HG03196 (cell line): ENCODE results near the gene HIBCH.
"Not testable (repeated sequence)": the region's sequence is repeated elsewhere in the genome, so short reads cannot be mapped to it uniquely, and the experiment has no call there.

Experiments used
- ATAC-seq: cut with Tn5 transposase; IDR thresholded peaks from one replicate; pipeline ENCODE4 v1.9.1; 2021; ENCODE audit not compliant: unreplicated experiment

The HIBCH gene

DNA sequence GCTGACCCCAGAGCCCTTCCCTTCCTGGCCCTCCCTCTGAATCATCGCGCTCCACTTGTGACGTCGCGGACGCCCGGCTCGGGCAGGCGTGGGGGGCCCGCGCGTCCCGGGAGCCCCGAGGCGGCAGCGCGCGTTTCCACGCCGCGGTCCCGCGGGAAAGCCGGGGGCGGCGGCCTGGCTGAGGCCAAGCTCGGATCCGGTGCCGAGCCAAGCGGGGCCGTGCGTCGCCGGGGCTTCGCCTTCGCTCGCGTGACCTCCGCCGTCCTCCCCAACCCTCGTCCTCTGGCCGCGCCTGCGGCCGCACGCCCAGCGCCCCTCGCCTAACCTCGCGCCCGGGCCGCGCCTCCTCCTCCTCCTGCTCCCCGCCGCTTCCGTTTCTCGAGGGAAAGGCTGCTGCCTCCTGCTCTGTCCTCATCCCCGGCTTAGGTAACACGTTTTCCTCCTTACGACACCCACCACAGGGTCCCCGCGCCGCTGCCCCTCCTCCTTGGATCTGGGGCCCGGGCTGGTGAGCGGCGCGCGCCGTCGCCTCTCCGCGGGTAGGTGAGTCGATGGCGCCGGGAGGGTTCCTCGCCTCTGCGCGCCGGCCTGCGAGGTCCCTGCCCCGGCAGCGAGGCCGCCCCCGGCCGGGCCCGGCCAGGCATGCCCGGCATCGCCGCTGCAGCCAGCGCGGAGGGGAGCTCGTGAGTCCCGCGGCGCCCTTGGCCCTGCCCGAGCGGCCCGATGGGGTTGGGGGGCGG is 24.1 kb upstream of the HIBCH start, which contains the start of gene INPP1:
TSS of gene INPP1 (plus strand) at position 54 of the 740 bp plus-strand sequence. CDS start 16,514 bp downstream, outside the sequence.
- ATAC-seq: peak; percentile 58

DNA sequence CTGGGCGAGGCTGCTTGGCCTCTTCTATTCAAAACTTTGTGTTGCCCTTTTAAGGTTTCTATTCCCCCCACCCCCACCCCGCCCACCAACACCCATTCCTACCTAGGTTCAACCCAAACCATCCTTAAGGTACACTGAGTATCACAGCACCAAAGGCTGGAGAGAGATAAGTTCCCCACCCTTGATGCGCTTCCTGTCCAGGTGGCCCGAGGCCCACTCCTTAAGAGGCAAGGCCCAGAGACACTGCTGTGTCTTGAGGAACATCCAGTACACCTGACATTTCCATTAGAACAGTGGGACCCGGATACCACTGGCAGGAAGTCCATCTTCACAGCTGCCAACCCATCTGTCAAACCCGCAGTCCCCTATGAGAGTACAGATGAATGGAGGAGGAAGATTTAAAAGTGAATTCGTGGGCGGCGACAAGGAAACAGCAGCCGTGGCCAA is 23.5 kb upstream of the HIBCH start:
- ATAC-seq: no peak

DNA sequence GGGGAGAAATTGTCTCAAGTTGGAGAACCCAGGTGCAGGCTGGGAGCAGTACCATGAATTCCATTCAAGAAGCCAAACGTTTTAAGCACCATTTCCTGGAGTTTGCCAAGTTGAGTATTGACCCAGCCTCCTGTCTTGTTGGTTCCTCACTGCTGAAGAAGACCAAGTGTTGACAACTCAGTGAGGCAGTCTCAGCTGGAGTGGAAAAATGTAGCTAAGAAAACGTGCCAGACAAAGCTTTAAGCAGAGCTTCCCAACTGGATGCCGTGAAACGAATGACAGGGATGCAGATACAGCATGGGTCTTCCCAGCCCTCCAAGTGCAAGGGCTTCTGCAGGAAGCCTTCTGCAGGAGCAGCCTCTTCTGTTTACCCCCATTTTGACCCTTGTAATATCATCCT is 23.0 kb upstream of the HIBCH start:
- no peak for ATAC-seq

DNA sequence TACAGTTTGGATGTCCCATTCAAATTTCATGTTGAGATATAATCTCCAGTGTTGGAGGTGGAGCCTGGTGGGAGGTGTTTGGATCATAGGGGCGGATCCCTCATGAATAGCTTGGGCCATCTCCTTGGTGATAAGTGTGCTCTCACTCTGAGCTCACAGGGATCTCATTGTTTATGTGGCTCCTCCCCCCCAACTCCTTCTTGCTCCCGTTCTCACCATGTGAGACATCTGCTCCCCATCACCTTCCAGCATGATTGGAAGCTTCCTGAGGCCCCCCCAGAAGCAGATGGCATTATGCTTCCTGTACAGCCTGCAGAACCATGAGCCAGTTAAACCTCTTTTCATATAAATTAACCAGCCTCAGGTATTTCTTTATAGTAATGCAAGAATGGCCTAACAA is 20.7 kb upstream of the HIBCH start:
- ATAC-seq: no peak

DNA sequence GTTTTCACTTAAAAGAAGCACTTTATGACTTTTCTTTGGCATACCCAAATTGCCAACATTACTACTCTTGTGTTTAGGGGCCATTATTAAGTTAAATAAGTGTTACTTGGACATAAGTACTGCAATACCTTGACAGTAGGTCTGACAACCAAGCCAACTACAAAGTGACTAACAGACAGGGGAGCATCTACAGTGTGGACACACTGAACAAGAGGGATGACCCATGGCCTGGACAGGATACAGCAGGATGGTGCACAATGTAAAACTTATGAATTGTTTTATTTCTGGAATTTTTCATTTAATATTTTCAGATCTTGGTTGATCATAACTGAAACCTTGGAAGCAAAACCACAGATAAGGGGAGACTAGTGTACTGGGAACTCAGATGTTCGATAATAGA is 19.8 kb upstream of the HIBCH start:
- ATAC-seq: no peak

DNA sequence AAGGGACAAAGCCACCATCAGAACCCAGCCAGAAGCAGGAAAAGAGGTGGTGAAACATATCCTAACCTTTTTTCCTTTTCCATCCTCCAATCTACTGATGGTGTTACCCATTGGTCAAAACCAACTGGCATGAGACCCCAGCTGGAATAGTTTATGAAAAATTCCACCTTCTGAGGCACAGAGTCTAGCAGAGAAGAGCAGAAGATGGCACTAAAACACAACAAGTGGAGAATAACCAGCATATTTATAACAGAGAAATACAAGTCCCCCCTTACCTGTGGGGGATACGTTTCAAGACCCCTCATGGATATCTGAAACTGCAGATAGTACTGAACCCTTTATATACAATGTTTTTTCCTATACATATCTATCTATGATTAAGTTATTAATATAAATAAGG is 18.8 kb upstream of the HIBCH start:
- no peak for ATAC-seq

DNA sequence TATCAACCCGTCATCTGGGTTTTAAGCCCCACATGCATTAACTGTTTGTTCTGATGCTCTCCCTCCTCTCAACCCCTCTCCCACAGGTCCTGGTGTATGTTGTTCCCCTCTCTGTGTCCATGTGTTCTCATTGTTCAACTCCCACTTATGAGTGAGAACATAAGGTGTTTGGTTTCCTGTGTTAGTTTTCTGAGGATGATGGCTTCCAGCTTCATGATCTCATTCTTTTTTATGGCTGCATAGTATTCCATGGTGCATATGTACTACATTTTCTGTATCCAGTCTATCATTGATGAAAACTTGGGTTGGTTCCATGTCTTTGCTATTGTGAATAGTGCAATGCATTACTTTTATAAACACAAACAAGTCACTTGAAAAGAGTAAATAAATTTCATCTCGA is 16.8 kb upstream of the HIBCH start:
- no peak for ATAC-seq

DNA sequence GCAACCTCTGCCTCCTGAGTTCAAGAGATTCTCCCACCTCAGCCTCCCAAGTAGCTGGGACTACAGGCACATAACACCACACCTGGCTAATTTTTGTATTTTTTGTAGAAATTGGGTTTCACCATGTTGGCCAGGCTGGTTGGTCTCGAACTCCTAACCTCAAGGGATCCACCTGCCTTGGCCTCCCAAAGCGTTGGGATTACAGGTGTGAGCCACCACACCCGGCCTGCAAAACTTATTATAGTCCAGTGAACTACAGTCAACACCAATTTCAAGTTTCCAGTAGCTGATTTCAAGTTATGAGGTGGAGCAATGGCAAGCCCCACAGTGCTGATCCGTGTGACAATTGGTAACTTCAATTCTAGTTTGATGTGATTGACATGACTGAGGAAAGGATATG is 16.0 kb upstream of the HIBCH start:
- not testable (repeated sequence) for ATAC-seq

DNA sequence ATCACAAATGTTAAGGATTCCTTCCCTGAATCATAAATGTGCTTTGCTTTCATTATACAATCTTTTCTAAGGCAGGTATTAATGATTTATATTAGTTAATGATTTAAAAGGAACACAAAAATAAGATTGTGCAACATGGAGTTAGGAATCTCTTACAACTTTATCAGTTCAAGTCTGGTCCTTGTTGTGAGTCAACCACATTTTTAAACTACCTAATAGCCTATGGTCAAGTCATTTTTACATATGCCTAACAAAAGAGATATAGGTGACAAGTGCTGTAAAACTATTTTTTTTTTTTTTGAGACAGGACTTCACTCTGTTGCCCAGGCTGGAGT is 15.6 kb upstream of the HIBCH start:
- no peak for ATAC-seq

DNA sequence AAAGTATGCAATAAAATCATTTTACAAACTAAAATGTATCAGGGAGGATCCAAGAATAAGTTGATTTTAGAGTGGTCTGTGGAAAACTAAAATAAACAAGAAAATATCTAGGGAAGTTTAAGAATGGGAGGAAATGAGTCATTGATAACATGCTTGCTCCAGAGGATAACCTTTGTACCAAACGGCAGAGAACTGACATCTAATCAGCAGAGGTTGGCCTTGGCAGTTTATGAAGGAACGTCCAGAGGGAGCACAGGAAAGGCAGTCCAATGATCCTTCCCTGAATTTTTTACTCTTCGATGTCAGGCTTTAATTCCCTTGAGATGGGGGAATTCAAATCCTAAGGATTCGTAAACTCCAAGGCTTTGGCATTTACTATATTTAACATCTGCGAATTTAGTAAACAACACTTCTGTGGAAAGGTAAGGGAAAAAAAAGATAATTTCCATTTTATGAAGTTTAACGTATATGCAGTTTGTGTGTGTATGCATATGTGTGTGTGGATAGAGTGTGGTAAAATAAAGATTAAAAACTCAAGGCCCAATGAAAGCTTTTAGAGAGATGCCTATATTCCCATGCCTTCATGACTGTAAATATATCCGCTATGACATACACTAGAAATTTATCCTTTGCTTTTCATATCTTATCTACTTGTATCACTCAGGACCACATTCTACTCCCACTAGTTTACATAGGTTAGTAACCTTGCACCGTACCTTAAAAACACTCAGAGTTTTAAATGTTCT is 15.0 kb upstream of the HIBCH start:
- no peak for ATAC-seq

DNA sequence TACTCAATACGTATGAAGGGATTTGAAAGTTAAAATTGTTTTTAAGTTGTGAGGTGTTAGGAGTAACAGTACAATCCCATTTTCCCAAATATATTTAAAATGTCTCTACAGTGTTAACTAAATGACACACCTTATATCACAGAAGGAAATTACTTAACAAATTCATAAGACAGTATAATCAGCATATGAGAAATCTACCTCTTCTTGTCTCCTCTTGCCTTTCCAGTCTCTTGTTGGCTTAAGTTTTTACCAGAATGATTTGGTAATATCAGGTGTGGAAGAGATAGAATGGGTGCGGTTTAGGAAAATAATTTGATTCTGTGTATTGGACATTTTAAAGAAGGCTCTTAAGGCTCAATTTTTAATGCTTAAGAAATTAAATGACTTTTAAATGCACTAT is 14.3 kb upstream of the HIBCH start:
- ATAC-seq: no peak

DNA sequence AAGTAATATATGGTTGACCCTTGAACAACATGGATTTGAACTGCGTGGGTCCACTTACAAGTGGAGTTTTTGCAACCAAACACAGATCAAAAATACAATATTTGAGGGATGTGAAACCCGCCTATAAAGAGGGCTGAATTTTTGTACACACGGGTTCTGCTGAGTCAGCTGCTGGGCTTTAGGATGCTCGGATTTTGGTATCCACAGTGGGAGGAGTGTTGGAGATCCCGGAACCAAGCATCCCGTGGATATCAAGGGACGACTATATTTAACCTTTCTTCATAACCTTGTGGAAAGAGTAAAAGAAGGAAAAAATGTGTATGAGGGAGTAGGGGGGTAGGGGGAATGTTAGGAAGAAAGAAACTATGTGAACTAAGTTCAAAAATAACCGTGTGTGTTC is 13.8 kb upstream of the HIBCH start:
- ATAC-seq: no peak

DNA sequence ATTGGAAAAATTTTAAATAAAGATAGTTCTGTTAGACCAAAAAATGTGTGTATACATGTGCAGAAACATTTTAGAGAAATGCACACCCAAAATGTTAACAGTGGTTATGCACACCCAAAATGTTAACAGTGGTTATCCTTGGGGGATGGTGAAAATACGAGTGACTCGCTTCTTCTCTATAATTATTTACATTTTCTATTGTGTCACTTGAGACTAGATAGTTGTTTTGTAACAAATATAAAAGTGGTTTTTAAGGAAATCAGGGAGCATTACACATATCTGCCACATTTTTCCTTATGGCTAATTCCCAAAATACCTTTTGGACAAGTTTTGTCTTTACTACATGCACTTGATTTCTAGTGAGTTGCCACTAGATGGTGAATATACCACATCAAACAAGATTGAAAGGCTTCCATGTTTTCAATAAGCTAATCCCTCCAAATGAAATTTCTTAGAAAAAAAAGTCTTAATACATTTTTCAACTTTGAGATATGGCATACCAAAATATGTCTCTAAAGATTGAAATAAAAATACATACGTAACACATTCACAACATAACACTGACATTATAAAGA is 9.0 kb upstream of the HIBCH start:
- no peak for ATAC-seq

DNA sequence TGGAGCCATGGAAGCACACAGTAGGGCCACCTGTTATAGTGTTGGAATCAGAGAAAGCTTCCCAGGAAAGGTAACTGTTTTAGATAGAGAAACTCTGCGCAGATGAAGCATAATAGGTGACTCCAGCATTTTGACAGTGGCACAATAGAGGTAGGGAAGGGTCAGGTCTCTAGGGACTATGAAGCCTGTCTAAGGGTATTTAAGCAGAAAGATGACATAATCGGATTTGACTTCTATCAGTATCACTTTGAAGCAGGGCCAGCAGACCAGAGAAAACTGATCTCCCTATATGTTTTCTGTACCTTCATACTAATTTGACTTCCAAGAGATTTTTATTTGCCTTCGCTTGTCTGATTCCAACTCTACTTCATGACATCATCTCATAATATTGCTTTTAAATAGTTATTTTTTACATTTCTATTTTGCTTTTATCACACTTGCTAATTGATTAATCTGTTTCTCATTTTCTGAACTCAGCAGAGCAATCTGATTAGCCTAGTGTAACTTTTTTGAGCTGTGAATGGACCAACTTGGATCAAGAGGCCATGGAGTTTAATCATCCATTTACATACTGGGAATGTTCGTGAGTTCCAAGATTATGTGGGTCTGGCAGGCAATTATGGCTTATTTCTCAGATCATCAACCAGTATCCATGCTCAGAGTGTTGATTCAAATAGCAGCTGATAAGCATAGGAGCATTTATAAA is 8.4 kb upstream of the HIBCH start:
- ATAC-seq: no peak

DNA sequence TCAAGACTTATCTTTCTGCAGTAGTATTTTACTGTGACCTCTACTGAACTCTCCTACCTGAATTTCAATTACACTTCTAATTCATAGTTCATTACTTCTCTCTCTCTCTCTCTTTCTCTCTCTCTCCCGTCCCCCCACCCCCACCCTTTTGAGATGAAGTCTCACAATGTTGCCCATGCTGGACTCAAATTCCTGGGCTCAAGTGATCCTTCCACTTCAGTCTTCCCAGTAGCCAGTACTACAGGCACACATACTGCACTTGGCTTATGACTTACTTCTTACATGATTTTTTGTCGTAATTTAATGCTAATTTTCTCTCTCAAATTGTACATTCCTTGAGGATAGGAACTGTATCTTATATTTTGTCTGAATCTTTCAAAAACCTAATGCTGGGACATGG is 6.0 kb upstream of the HIBCH start:
- no peak for ATAC-seq

DNA sequence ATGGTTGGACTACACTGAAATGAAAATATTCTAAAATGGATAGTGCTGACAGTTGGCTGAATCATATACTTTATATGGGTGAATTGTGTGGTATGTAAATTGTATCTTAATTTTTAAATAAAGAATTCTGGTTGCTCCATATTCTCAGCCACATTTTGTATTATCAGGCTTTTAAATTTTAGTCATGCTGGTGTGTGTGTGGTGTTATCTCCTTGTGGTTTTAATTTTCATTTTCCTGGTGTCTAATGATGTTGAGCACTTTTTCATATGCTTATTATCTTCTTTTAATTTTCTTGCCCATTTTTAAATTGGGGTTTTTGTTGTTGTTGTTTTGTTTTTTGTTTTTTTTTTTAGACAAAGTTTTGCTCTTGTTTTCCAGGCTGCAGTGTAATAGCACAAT is 3.8 kb upstream of the HIBCH start:
- ATAC-seq: no peak

DNA sequence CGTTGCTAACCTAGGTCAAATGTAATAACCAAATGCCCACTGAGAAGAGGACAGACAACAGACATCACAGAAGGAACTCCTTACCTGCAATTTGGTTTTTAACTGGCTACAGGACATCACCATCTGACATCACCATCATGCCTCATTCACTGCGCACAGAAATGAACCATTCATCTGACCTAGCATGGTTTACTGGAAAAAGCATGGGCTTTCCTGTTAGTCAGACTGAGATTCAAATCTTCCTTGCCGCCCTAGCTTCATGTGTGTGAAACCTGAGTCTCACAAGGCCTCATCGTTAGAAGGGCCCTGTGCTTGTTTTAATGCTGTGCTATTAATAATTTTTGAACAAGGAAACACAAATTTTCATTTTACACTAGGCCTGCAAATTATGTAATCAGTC is 1.1 kb upstream of the HIBCH start:
- no peak for ATAC-seq

DNA sequence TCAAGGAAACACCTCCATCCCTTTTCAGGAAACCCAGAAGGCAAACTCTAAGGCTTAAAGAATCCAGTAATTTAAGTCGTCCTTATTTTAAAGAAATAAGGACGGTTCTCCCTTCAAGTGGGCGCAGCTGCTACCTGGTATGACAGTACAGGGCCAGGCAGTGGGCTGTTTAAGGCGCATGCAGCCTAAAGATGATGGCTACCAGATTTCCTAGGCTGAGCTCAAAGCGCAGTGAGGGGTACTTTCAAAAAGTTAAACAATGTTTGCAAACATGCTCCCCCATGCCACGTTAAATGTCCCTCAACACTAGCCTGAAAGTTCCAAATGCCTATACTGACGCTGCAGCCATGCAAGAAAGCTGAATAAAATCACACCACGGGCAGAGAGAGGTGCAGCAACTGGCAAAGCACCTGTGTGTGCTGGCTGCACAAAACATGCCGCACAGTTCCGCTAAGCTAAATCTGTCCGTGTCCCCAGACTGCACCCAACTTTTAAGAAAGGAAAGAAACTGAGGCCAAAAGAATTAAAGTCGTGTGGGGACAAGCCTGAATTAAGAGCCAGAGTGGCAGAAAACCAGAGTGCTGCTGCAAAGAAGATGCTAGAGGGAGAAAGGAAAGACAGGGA is 583 bp downstream of the HIBCH start:
- peak; percentile 19 for ATAC-seq

DNA sequence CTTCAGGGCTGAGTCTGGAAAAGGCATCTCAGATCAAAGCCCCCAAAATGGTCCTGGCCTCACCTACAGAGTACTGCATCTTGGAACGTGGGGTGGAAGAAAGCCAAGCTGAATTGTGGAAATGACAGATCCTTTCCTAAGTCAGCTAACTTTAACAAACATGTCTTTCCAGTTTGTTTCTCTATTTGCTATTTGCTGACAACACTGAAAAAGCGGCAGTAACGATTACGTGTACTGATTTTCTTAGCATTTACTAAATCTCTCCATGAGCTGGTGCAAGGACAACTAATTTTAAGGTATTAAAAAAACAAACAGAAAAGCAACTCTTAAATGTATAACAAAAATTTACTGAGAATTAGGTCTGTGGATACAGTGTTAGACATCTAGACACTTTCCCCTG is 1.1 kb downstream of the HIBCH start:
- no peak for ATAC-seq

DNA sequence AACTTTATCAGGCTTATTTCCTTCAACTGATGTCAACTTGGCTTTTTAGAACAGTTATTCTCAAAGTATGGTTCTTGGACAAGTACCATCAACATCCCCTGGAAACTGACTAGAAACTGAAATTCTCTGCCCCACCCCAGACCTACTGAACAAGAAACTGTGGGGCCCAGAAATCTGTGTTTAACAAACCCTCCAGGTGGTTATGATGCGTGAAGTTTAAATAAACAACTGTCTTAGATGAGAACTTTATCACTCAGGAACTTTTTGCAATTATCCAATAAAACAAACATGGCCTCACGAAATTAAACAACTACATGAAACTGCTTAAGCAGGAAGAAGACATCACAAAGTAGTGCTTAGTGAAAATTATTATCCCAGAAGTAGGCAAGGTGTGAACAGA is 4.4 kb downstream of the HIBCH start:
- ATAC-seq: no peak

DNA sequence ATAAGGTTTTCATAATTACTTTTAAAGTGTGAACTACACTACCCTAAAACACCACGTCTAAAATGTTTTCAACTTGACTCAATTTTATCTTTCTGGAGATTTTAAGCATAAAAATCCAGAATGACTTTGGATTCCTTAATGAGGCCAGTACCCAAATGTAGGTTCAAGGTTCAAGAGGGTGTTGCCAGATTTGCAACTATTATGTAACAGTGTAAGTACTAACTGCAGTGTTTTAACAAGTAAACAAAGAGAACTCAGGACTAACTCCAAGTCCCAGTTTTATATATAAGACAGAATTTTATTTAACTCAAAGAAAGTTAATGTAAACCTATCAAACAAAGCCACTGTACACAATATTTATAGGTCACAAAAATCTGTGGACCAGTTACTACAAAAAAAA is 5.7 kb downstream of the HIBCH start:
- ATAC-seq: no peak
